GM12892 (cell line): ENCODE results near the gene MREG.

Experiments used
- DNase-seq: peaks from one replicate; pipeline ENCODE4 v3.0.0; 2011; ENCODE audit not compliant: insufficient read length
- FAIRE-seq: peaks from 2 replicates; lab custom pipeline; 2011; peaks lifted over from hg19 to GRCh38; lab: Jason Lieb, UNC
- POLR2A ChIP-seq: IDR thresholded peaks from 2 replicates; pipeline ENCODE4 v1.6.1; 2011; ENCODE audit warnings: low read depth, low read length, control low read depth
- POLR2AphosphoS5 ChIP-seq: IDR thresholded peaks from 2 replicates; pipeline ENCODE4 v1.6.1; 2011; ENCODE audit warnings: low read depth, low read length, control low read depth
- TAF1 ChIP-seq: IDR thresholded peaks from 2 replicates; pipeline ENCODE4 v1.6.1; 2011; ENCODE audit warnings: low read depth, mild to moderate bottlenecking, control low read depth, low read length, borderline replicate concordance

Gene MREG

GRCh38 chr2:215906458-215906857 is 106.9 kb downstream of the MREG start:
- FAIRE-seq = no peak

DNA sequence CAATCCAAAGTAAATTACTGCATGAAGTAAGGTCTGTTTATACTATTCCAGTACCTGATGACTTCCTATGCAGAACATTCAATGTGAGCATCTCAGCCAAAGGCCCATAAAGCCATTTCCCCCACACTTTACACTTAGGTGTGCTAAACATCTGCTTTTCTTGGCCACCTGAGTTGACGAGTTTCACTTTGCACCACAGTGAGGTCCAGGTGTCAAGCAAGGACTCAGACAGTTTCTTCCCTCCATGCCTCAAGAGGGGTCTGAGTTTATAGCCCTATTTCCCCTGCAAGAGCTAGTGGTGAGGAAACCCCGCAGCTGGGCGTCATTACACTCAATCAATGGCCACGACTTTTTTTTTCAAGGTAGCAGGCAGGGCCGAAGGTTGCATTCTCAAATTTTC is 107.7 kb downstream of the MREG start:
- no peak for TF ChIP-seq POLR2AphosphoS5
- no peak for TF ChIP-seq POLR2A
- no peak for TF ChIP-seq TAF1
- FAIRE-seq (no peak), DNase-seq (no peak)

More at GRCh38 chr2:215906458-215906857, 106.9 kb downstream of the MREG start:
- no peak for TF ChIP-seq POLR2AphosphoS5
- no peak for TF ChIP-seq TAF1
- no peak for TF ChIP-seq POLR2A
- no peak for DNase-seq

DNA sequence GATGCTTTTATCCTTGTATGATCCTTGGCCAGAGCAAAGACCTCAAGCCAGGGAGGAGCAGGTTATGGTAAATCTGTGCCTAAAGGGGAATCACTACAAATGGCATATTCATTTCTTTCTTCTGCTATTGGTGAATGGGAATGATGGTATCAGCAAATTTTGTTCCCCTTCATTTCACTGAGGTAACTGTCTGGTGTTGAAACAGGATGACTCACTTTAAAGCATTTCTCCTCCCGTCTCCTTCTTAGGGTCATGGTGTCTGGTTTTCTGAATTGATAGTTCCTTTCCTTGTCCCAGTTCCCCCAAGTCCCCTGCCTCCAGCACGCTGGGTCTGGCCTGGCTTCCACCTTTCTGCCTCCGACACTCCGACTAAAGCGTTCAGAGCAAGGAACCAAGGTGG is 109.2 kb downstream of the MREG start:
- DNase-seq (no peak), FAIRE-seq (no peak)
- TF ChIP-seq POLR2AphosphoS5 (no peak), POLR2A (no peak), TAF1 (no peak)

GRCh38 chr2:215903203-215903602 is 110.1 kb downstream of the MREG start:
- DNase-seq (no peak), FAIRE-seq (no peak)
- TF ChIP-seq POLR2AphosphoS5 (no peak), POLR2A (no peak), TAF1 (no peak)

GRCh38 chr2:215901796-215902195 is 111.6 kb downstream of the MREG start:
- FAIRE-seq (no peak), DNase-seq (no peak)
- TF ChIP-seq POLR2A = no peak
- TF ChIP-seq POLR2AphosphoS5 = no peak
- TF ChIP-seq TAF1 = no peak

- FAIRE-seq = no peak
- TF ChIP-seq TAF1 (no peak), POLR2A (no peak), POLR2AphosphoS5 (no peak)
- DNase-seq = no peak
These were observed 112.5 kb downstream of the MREG start for GRCh38 chr2:215900843-215901242.

- FAIRE-seq (no peak), DNase-seq (no peak)
- TF ChIP-seq POLR2AphosphoS5 = no peak
- TF ChIP-seq POLR2A = no peak
- no peak for TF ChIP-seq TAF1
These were observed 113.1 kb downstream of the MREG start for GRCh38 chr2:215900203-215900611.

DNA sequence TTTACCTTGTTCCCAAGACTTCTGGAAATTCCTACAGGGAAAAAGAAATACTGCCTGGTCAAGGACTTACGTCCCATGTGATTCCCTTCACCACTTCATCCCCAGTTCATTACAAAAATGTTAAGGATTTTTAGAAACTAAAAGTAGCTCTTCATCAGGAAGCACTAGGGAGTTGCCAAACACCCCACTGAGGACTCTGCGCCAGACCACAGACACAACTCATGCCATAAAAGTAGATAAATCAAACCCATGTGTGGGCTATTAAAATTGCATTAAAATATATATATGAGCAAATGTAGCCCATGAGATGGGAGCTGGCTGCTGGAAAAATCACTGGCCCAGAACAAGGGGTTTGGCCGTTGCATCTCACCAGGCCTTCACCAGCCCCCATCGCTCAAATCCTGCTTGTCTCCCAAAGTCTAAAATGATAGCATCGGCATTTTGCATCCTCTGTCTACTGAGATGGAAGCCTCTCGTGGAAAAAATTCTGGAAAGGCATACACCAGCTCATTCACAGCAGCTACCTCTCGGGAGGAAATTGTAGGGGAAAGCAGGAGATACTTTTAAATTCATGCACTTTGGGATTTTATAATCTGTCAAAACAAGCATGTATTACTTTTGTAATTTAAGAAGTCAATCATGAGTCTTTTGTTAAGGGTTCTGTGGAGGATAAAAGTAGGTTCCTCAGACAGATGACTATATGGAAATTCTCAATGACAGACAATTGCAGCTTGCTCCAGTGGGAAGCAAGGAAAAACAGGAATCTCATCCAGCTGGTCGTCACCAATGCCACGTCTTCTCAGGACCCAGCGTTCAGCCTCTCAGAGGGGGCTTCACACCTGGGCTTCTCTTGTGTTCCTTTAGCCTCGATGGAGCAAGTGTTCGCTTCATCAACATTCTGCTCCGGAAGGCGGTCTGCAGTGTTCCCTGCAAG is 113.9 kb downstream of the MREG start:
- FAIRE-seq (no peak), DNase-seq (no peak)
- TF ChIP-seq POLR2AphosphoS5 (no peak), TAF1 (no peak), POLR2A (no peak)

- FAIRE-seq = no peak
- TF ChIP-seq POLR2A (no peak), TAF1 (no peak), POLR2AphosphoS5 (no peak)
- no peak for DNase-seq
These were observed 115.0 kb downstream of the MREG start for GRCh38 chr2:215898363-215898762.

DNA sequence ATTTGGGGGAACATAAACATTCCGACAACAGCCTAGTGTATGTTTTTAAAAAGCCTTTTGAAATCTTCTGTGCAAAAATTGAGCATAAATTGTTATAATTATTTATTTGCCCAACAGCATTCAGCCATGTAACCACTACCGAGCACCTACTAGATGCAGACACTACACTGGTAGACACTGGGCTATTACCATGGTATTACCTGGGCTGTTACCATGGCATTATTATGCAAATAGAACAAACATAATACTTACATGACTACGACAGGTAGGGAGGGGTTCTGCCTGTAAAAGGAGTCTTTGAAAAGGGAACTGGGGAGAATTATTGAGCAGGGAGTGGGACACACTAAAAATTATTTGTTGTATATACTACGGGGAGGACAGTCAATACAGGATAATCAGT is 116.4 kb downstream of the MREG start:
- TF ChIP-seq POLR2A (no peak), TAF1 (no peak), POLR2AphosphoS5 (no peak)
- FAIRE-seq (no peak), DNase-seq (no peak)

DNA sequence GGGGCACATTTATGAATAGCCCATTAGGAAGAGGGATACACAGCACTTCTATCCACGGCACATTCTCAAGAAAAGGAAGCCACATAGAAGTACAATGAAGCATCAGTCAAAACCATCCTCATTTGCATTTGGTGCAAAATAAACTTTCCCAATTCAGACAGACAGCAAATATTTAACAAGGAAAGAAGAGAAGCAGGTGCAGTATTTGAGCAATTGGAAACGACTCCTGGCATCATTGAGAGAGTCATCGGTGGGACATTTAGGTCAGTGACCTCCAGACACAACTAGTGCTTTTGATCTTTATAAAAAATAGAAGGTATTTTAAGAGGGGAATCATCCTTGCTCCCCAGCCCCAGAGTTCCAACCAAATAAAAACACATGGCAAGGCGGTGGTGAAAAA is 118.0 kb downstream of the MREG start:
- no peak for TF ChIP-seq TAF1
- no peak for TF ChIP-seq POLR2AphosphoS5
- no peak for TF ChIP-seq POLR2A
- FAIRE-seq = no peak

More for the DNA sequence above, 118.0 kb downstream of the MREG start:
- no peak for DNase-seq
